ENCODE results near the gene MKKS.
"Not testable (repeated sequence)": the region's sequence is repeated elsewhere in the genome, so short reads cannot be mapped to it uniquely, and the experiment has no call there.

The MKKS gene

DNA sequence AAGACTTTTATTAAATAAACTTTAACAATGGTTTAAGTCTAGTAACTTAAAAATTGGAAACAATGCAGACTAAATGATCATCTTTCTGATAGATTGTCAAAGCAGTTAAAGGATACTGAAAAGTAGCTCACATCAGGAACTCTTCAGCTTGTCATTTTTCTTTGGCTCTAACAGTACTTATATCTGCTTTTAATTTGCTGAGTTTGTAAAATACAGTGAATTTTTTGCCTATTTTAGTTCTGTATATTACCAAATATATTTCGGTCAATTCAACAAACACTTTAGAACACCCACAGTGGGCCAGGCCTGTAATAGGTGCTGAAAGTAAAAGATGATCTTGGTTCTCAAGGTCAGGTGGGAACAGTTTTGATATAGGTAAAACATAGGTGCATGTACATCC is 22.3 kb downstream of the MKKS start:
- no peak for DNase-seq

DNA sequence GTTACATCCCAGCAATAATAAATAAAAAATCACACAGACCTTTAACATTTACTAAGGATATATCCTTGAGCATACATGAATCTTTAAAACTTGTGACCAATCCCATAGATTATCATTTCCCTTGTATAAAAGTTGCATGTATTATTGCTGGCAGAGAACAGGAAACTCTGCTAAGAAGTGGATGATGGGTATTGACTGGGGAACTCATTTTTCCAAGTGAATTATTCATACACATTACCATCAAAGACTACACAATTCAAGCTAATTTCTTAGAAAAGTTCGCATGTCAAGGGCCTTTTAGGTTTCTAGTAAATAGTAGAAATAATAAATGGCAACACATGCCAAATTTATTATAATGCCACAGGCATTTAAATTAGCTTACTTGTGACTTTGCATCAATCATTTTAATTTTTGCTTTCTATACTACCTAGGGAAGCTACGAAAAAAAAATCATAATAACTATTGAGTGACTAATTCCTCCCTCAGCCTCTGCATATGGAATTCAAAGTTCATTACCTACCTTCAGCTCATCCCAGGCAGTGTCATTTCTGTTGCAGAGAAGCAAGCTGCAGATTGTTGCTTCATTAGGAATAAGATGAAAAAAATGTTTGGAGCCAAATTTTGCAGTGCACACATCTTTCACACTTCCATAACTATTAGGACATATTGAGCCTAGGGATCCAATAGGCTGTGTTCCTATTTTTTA is 25.8 kb downstream of the MKKS start:
- no peak for DNase-seq

DNA sequence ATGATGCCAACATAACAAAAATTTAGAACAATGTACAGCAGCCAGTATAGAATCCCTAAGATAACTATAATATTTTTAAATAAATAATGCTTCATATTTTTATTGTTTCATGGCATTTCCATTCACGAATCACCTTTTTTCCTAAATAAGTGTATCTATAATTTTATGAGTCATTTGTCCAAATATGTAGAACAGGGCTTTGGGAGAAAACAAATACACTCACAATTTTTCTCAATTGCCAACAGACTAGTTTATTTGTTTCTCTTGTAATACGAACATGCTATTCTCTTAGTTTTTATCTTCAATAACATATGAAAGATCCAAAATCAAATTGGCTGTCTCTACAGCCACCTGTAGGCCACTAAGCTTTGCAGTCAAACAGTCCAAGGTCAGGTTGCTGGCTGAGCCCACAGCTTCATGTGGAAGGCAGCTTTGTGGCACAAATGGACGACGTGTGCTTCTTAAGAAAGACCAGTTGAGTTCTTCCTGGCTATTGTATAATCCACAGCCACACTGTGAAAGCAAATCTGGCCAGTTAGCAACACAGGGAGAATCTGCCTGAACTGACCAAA is 29.0 kb downstream of the MKKS start:
- DNase-seq = no peak

DNA sequence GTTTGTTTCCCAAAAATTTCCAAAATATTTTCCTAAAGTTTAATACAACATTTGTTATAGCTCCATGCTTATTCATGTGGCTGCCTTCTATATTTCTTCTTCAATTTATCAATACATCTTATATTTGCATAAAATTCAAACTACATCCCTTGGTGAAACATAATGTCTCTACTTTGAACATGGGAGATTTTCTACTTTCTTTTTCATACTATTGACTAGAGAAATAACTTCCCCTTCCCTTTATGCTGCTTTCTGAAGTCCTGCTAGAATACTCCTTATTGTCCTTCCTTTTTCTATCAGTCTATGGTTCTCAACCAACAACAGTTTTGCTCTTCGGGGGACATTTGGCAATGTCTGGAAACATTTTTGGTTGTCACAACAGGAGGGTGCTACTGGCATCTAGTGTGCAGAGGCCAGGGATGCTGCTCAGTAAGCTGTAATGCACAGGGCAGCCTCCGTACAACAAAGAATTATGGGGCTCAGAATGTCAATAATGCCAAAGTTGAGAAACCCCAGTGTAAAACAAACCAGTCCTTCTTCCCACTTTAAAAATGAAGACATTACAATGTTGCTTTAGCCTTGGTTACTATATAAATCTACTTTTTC is 29.9 kb downstream of the MKKS start:
- DNase-seq = no peak

DNA sequence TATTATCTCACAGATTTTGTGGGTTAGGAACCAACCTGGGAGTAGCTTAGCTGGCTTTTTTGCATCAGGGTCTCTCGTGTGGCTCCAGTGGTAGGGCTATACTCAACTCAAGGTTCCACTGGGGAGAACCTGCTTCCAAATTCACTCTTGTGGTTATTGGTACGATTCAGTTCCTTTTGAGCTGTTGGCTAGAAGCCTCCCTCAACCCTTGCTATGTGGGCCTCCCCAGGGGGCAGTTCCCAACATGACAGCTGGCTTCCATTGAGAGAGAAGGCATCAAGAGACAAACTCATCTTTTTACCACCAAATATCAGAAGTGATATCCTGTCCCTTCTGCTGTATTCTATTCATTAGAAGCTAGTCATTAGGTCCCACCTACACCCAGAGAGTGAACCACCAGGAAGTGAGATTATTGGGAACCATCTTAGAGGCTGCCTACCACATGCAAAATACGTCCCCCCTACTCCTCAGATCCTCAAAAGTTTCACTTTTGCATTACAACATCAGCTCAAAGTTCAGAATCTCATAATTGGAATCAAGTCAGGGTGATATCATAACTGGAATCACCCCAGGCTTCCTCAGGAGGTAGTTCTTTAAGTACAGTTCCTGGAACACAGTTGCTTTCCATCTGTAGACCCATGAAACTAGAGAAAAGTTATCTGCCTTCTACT is 30.9 kb downstream of the MKKS start:
- no peak for DNase-seq

DNA sequence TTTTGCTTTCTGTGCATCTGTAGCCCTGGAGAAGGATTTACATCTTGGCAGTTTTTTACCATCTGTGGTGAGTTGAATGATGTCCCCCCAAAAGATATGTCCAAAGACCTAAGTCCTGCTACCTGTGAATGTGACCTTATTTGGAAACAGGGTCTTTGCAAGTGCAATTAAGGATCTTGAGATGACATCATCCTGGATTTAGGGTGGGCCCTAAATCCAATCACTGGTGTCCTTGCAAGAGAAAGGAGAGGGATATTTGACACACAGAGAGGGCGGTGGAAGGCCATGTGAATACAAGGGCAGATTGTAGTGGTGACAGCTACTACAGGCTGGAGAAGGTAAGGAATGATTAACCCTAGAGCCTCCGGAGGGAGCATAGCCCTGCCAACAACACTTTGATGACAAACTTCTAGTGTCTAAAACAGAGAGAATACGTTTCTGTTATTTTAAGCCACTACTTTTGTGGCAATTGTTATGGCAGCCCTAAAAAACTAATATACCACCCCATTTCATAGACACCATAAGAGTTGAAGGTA is 35.1 kb downstream of the MKKS start:
- DNase-seq = no peak

DNA sequence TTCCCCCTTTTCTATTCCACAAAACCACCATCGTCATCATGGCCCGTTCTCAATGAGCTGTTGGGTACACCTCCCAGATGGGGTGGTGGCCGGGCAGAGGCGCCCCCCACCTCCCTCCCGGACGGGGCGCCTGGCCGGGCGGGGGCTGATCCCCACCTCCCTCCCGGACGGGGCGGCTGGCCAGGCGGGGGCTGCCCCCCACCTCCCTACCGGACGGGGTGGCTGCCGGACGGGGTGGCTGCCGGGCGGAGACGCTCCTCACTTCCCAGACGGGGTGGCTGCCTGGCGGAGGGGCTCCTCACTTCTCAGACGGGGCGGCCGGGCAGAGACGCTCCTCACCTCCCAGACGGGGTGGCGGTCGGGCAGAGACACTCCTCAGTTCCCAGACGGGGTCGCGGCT is 39.3 kb downstream of the MKKS start:
- not testable (repeated sequence) for DNase-seq

DNA sequence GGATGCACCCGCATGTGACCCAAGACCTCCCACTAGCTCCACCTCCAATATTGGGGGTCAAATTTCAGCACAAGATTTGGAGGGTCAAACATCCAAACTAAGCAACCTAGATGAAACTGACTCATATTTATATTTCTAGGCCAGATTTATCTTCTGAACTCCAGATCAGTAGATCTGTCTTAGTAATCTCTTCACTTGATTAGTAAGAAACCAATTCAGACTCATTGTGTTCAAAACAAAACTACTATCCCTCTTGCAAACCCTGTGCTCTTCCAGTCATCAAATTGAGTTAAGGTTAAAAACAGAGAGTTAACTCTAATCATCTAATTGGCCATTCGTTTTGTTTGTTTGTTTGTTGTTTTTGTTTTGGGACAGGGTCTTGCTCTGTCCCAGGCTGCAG is 43.3 kb downstream of the MKKS start:
- DNase-seq = no peak

DNA sequence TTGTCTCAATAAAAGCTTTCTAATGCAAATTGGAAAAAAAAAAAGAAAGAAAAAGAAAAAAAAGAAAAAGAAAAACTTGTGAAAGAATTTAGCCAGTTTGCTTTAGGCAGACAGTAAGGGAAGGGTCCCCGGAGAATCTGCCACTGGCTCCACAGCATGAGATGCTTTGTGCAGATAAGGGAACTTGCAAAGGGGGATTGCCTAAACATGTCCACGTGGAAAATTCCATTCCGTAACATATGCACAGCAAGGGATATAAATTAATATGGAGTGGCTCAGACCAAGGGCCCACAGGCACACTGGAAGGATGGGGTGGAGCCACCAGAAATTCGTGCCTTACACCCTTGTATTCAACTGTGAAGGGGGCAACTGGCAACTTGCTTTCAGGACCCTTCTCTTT is 45.4 kb downstream of the MKKS start:
- no peak for DNase-seq

DNA sequence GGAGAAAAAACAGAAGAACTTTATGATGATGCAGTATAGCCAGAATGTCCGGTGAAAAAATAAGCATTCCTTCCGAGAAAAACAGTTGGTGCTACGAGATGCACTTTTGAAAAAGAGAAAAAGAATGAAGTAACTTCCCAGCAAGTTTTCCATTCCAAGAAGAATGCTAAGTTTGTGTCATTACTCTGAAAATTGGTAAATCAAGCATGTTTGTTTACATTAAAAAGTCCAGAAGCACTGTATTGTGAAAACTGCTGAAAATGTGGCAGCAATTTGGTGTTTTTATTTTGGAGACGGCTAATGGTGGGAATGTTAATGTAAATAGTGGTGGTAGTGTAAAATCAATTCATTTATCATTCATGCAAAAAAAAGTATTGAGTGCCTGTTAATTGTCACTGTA is 46.3 kb downstream of the MKKS start:
- DNase-seq = no peak

DNA sequence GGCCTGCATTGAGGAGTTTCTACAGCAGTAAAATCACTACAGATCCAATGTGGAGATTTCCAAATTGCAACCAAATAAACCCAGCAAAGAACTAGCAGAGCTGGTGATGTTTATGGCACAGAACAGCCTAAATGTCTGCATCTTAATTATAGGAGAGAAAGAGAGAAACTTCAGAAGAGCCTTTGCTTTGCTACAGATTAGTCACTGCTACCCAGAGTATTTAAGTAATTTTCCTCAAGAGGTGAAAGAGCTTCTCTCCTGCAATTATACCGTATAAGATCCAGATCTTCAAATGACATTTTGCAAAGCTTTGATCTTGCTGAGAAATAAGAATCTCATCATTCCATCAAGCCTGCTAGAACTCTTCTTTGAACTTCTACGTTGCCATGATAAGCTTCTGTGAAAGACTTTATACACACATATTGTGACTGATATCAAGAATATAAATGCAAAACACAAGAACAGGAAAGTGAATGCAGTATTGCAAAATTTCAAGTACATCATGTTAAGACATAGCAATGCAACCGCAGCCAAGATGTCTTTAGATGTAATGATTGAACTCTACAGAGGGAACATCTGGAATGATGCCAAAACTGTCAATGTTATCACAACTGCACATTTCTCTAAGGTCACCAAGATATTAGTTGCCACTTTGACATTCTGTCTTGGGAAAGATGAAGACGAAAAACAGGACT is 48.0 kb downstream of the MKKS start:
- DNase-seq = no peak

DNA sequence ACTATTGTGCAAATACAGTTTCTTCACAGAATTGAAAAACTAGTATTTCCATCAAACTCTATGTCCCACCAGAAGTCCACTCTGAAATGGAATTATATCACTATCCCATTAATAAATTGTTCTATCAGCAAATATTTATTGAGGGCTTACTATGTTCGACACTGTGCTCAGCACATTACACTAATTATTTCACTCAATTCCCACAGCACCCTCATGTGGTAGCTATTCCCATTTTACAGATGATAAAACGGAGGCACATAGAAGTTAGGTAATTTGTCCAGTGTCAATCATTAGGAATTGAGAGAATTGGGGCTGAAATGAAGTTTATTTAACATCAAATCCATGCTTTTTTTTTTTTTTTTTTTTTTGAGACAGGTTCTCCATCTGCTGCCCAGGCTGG is 52.5 kb downstream of the MKKS start:
- DNase-seq = no peak

DNA sequence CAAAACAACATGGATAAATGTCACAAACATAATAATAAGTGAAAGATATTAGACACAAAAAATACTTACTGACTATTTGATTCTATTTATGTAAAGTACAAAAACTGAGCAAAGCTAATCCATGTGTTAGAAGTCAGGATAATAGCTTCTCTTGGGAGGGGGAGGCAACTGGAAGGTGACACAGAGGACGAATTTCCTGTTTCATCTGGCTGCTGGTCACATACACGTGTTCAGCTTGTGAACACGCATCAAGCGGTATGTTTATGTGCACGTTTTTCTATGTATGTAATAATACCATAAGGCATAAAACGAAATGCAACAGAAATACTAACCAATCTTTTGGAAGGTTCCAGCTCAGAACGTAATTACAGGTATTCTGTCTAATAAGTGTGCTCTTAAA is 54.3 kb downstream of the MKKS start:
- DNase-seq = no peak

DNA sequence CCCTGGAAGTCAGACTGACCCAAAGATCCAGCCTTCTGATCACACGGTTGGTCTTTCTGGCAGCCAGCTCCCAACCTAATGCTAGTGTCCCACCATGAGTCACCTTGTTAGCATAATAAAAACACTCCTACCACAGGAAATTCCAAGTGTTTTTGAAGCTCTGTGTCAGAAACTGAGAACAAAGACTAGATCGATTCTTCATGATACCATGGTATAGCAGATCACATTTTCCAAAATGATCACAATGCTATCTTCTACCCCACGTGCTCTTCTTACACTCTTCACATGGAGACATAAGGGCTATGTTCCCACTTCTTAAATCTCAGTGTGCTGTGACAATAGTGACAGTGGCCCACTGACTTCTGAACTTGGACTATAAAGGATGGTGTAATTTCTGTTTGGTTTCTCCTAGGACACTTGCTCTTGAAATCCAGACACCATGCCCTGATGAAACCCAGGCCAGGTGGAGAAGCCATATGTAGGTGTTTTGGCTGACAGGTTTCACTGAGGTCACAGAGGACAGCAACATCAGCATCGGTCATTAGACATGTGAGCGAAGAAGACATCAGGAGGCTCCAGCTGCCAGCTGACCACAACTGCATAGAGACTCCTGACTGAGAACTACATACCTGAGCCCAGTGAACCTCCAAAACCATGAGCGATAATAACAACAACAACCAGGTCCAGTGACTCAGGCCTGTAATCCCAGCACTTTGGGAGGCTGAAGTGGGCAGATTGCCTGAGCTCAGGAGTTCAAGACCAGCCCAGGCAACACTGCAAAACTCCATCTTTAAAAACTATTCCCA is 57.5 kb downstream of the MKKS start:
- no peak for DNase-seq

DNA sequence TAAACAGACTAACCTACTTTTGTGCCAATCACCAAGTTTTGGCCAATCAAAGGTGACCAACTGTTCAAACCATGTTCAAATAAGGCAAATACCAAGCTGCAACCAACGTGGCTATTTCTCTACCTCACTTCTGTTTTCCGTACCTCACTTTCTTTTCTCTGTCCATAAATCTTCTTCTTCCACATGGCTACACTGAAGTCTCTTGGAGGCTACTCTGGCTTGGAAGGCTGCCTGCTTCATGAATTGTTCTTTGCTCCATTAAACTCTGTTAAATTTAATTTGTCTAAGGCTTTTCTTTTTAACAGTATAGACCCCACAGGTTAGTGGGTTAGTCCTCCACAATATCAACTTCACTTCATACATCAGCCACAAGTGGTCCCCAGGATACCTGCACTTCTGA is 58.8 kb downstream of the MKKS start:
- no peak for DNase-seq

DNA sequence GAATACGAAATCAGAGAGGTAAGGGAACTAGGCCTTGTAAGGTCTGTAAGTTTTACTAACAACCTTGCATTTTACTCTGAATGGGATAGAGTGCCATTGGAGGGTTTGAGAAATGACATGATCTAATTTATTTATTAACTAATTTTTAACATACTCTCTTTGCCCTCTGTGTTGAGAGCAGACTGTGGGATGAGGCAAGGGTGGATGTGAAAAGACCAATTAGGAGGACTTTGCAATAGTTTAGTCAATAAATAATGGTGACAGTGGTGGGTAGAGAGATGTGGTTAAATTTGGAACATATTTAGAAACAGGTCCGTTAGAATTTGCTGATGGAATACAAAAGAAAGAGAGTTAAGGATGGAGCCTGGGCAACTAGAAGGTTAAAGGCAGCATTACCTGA is 60.0 kb downstream of the MKKS start:
- DNase-seq = no peak

DNA sequence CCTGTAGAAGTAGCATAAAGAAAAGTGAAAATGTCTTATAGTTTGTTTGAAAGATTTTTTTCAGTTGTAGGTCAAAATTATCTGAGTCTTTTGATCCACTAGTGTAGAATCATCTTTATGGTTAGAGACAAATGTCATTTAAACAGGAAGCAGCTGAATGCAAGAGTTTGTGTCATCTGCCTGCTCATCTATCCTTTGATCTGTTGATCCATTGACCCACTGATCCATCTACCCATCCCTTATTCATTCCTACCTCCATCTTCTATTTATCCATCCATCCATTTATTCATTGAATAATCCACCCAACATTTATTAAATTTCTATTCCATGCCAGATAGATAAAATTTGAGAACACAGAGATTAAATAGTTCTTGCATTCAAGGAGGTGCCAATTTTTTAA is 62.6 kb downstream of the MKKS start:
- no peak for DNase-seq

DNA sequence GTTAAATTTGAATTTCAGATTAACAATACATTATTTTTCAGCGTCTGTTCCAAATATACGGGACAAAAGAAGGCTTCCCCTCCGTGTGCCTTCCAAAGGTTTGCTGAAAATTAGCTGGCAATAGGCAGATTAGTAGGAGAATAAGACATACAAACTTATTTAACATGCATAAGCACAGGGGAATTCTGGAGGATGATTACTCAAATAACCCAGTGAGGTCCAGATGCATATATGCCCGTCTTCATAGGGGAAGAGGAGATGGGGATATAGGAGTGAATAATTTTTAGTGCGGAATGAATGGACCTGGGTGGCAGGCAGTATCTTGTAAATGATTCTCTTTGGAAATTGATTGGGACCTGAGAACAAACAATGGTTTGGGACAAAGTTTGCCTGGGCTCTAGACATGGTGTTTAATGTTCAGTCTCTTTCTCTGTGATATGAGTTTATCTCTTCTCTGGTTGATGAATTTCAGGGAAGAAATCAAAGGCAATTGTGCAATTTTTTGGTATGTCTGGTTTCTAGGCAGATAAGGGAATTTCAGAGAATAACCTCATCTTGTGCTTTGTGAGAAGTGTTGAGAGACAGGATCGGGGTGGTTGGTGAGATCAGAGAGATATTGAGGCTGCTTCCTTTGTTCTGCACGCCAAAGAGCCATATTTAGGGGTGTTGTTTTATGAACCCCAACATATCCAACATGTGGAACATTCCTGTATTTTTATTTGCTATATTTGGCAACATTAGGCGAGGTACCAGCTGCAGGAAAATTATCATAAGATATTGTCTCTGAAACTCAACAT is 63.7 kb downstream of the MKKS start:
- DNase-seq = no peak

DNA sequence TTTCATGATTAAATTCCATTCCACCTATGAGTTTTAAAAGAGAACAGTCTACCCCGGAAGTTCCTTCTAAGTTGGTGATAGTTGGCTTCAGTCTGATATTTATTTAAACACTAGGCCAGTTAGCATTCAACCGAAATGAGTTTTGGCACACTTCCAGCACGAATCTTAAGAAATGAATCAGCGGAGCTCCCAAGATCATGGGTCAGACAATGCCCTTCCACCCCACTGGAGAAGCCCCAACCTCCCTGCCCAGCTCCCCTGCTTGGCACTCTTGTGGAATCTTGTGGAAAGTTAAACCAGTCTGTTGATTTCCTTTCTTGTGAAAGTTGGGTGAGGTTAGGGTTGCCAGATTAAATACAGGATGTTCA is 64.3 kb downstream of the MKKS start:
- no peak for DNase-seq

DNA sequence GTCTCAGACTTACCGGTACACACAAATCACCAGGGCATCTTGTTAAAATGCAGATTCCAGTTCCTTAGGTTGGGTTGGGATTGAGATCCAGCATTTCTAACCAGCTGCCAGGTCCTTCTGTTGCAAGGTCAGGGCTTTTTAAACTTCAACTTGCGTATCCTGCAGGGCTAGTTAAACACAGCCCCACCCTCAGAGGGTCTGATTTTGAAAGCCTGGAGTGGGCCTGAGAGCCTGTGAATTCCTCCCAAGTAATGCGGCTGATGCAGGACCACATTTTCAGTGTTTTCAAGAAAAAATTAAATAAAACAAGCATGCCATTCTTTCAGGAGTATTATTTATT is 65.3 kb downstream of the MKKS start:
- DNase-seq = no peak

DNA sequence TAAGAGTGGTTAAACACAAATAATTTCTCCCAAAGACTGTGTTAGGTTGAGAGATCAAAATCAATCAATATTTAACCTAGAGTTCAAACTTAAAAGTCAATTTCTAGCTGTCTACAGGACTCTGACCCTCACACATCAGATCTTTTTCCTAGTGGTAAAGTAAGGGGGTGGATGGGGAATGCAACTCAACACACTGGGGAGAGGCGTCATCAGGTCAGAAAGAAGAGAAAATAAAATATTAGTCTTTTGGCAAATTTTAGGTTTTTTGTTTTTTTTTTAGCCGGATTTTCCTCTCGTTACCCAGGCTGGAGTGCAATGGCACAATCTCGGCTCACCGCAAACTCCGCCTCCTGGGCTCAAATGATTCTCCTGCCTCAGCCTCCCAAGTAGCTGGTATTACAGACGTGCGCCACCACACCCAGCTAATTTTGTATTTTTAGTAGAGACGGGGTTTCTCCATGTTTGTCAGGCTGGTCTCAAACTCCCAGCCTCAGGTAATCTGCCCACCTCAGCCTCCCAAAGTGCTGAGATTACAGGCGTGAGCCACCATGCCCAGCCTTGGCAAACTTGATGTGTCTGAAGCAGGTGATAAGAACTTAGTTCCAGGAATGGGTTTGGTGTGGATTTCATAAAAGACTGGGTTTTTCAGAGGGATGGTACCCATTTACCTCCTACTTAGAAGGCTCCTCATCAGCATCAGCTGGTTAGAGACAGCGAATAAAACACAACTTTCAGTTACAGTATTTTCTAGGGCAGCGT is 65.9 kb downstream of the MKKS start:
- DNase-seq = no peak
